Esophagus (tissue), 2 donors: ENCODE data around the gene TPPP. TPM values are rescaled to one million over a fixed set of nuclear protein-coding genes. Genes with fewer than 3 reads are reported as not detected.
"Not testable (repeated sequence)": the region's sequence is repeated elsewhere in the genome, so short reads cannot be mapped to it uniquely, and the experiment has no call there.

Experiments used
- H3K27ac ChIP-seq, 2 donors: one replicate each; pipeline ENCODE4 v1.5.1; 2013; ENCODE audit warnings: low read depth in 2 of 2, mild to moderate bottlenecking in 2 of 2, inconsistent platforms in 1 of 2, low read length in 1 of 2, moderate library complexity in 1 of 2
- H3K27me3 ChIP-seq, 2 donors: one replicate each; pipeline ENCODE4 v1.6.1; 2013; ENCODE audit warnings: low read length in 2 of 2, control low read depth in 1 of 2, mild to moderate bottlenecking in 1 of 2; ENCODE audit not compliant: insufficient read depth in 2 of 2, control insufficient read depth in 1 of 2
- H3K36me3 ChIP-seq, 2 donors: one replicate each; pipeline ENCODE4 v1.6.1; 2013; ENCODE audit warnings: low read length in 1 of 2; ENCODE audit not compliant: control insufficient read depth in 2 of 2, insufficient read depth in 2 of 2
- H3K4me1 ChIP-seq, 2 donors: one replicate each; pipeline ENCODE4 v1.6.1; 2013; ENCODE audit warnings: low read length in 1 of 2; ENCODE audit not compliant: control insufficient read depth in 2 of 2, insufficient read depth in 2 of 2
- H3K4me3 ChIP-seq, 2 donors: one replicate each; pipeline ENCODE4 v1.5.1; 2013; ENCODE audit warnings: low read length in 2 of 2, mild to moderate bottlenecking in 2 of 2, low read depth in 1 of 2, moderate library complexity in 1 of 2
- H3K9me3 ChIP-seq, 2 donors: one replicate each; pipeline ENCODE4 v1.6.1; 2013; ENCODE audit warnings: mild to moderate bottlenecking in 2 of 2, low read depth in 1 of 2, low read length in 1 of 2, moderate library complexity in 1 of 2; ENCODE audit not compliant: control insufficient read depth in 2 of 2, insufficient read depth in 1 of 2
- WGBS, 2 donors: extraction: QIAGEN DNeasy Blood & Tissue Kit; methylation state at CpG; one replicate each; pipeline ENCODE4 v1.1.7; 2013; 5-methylcytosine and 5-hydroxymethylcytosine counted together
- polyA plus RNA-seq, 2 donors: library from polyadenylated mRNA; stranded (reverse); fragments of 200-250 nt; gene quantifications; one replicate each; pipeline ENCODE4 v1.2.3, GENCODE V29; 2013
- donor health status: healthy with polysubstance abuse.
- donor health status: Bipolar disorder and iron deficiency.

The TPPP gene
- polyA plus RNA-seq, 2 donors = 1.7 to 2.7 TPM

GRCh38 chr5:685262-686171 is 7.6 kb downstream of the TPPP start:
- H3K4me3 ChIP-seq = no peak overlapping the region
- no peaks in the 10 kb centered on the region for H3K36me3 ChIP-seq
- no peaks in the 10 kb centered on the region for H3K4me1 ChIP-seq
- H3K9me3 ChIP-seq = no peaks in the 10 kb centered on the region
- no peaks in the 10 kb centered on the region for H3K27me3 ChIP-seq
- H3K27ac ChIP-seq = no peak overlapping the region
- 91 to 93% methylated on average over 24 of the region's 24 CpGs for WGBS, 2 donors

- 86 to 89% methylated on average over 17 of the region's 17 CpGs for WGBS, 2 donors
These were observed 8.4 kb downstream of the TPPP start for GRCh38 chr5:684751-685216.

GRCh38 chr5:683551-684481 is 9.3 kb downstream of the TPPP start:
- 75 to 78% methylated on average over 30 of the region's 30 CpGs for WGBS, 2 donors
- H3K9me3 ChIP-seq = no peaks in the 10 kb centered on the region
- H3K36me3 ChIP-seq = no peaks in the 10 kb centered on the region
- H3K4me1 ChIP-seq = no peaks in the 10 kb centered on the region
- no peak overlapping the region for H3K4me3 ChIP-seq
- H3K27ac ChIP-seq = no peak overlapping the region
- no peaks in the 10 kb centered on the region for H3K27me3 ChIP-seq

More at GRCh38 chr5:684751-685216, 8.4 kb downstream of the TPPP start:
- Histone ChIP-seq H3K27ac (no peak overlapping the region), H3K9me3 (no peaks in the 10 kb centered on the region), H3K36me3 (no peaks in the 10 kb centered on the region), H3K4me1 (no peaks in the 10 kb centered on the region), H3K27me3 (no peaks in the 10 kb centered on the region), H3K4me3 (no peak overlapping the region)

- H3K27ac ChIP-seq, H3K4me1 ChIP-seq, H3K9me3 ChIP-seq, H3K27me3 ChIP-seq, H3K4me3 ChIP-seq, H3K36me3 ChIP-seq: not testable (repeated sequence)
- WGBS, 2 donors = 77 to 81% methylated on average over 17 of the region's 17 CpGs
These were observed 10.3 kb downstream of the TPPP start for GRCh38 chr5:682651-683358.

- not testable (repeated sequence) for H3K36me3 ChIP-seq, H3K4me3 ChIP-seq, H3K9me3 ChIP-seq, H3K27ac ChIP-seq, H3K27me3 ChIP-seq, H3K4me1 ChIP-seq
- 57 to 98% methylated on average over 1 to 3 of the region's 3 CpGs for WGBS, 2 donors
These were observed 10.9 kb downstream of the TPPP start for GRCh38 chr5:682216-682615.

GRCh38 chr5:681317-682191 is 11.6 kb downstream of the TPPP start:
- 83 to 93% methylated on average over 17 of the region's 17 CpGs for WGBS, 2 donors
- H3K36me3 ChIP-seq, H3K27me3 ChIP-seq, H3K9me3 ChIP-seq, H3K27ac ChIP-seq, H3K4me1 ChIP-seq, H3K4me3 ChIP-seq: not testable (repeated sequence)

- H3K27me3 ChIP-seq, H3K4me1 ChIP-seq: not testable (repeated sequence)
- WGBS, 2 donors = 71 to 84% methylated on average over 10 to 13 of the region's 13 CpGs
These were observed 12.3 kb downstream of the TPPP start for GRCh38 chr5:680836-681235.

GRCh38 chr5:680118-680795 is 12.9 kb downstream of the TPPP start:
- not testable (repeated sequence) for H3K36me3 ChIP-seq, H3K9me3 ChIP-seq, H3K4me3 ChIP-seq, H3K4me1 ChIP-seq, H3K27ac ChIP-seq, H3K27me3 ChIP-seq
- WGBS, 2 donors = 64% methylated on average over 17 of the region's 32 CpGs; no CpG with 5 or more reads in 1 of the 2 donors

More at GRCh38 chr5:680836-681235, 12.3 kb downstream of the TPPP start:
- H3K27ac ChIP-seq, H3K36me3 ChIP-seq, H3K9me3 ChIP-seq, H3K4me3 ChIP-seq: not testable (repeated sequence)
